GM12874 (cell line): ENCODE measurements around the gene CARD8.

ENCODE experiments used
- CTCF ChIP-seq: IDR thresholded peaks from 2 replicates; pipeline ENCODE4 v1.5.1; 2011; ENCODE audit warnings: low read depth, mild to moderate bottlenecking, control low read depth, low read length, moderate library complexity; ENCODE audit not compliant: insufficient read depth

The CARD8 gene

DNA sequence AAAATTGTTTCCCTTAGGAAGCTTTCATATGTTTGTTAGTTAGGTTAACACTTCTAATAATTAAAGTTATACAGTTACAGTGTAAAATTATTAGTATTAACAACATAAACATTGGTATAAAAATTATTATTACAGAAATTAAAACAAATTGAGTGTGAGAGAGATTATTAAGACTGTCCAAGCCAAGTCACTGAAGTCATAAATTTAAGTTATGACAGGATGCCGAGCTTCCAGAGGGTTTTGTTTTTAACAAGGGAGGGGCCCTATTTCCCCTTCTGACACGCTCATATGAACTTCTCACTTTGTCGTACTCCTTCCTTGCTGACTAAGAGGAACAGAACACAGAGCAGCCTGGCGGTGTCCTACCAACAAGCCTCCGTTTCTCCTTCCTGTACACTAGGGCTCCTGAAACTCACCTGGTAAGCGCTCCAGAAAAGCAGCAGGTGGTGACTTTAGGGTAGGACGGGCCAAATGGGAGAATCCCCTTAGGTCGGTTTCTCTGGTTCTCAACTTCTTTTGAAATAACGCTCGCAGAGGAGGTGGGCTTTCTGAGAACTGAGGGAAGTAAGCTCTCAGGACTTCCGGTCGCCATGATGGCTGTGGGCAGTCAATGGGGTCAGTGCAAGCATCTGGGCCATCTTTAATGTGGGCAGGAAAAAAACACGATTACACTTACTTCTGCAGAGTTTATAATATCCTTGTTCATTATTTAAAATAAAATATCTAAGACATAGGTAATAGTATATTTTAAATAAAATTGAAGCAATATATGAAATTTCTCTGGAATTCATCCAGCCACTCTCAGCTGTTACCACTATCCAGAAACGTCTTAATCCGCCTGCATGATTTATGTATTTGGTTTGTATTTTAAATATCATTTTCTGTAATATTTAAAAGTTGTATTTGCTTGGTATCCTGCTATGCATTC, at the start of gene CARD8:
Gene CARD8 (minus strand): TSS at position 537 of the 928 bp plus-strand sequence. CDS start 14,892 bp downstream, outside the sequence.
- TF ChIP-seq CTCF, result no peak

DNA sequence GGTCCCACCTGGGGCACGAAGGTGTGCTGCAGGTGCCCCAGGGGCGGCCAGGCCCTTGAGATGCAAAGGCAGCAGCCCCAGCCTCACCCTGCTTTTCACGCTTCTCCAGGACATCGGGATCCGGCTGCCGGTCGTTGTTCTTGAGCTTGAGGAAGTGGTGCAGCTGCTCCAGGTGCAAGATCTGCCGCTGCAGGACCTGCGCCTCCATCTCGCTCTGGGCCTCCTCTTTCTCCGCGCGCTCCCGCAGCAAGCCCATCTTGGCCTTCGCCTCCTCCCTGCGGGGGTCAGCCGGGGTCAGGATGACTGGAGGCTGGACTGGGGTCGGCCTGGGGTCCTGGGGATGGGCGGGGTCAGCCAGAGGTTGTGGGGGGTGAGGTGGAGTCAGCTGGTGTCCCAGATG, 48.2 kb upstream of the CARD8 start:
- TF ChIP-seq CTCF, result no peak

GRCh38 chr19:48303367-48303766, 47.7 kb upstream of the CARD8 start:
- no peak for TF ChIP-seq CTCF

- TF ChIP-seq CTCF, result no peak
These were observed 46.9 kb upstream of the CARD8 start for GRCh38 chr19:48302600-48302959.

GRCh38 chr19:48301886-48302599, 46.3 kb upstream of the CARD8 start:
- TF ChIP-seq CTCF, result no peak

GRCh38 chr19:48297975-48298374, 42.3 kb upstream of the CARD8 start:
- TF ChIP-seq CTCF, result no peak

- TF ChIP-seq CTCF, result no peak
These were observed 41.4 kb upstream of the CARD8 start for GRCh38 chr19:48296963-48297734.
